GM18502 (cell line): ENCODE measurements around the gene PID1.
"Not testable (repeated sequence)": the region's sequence is repeated elsewhere in the genome, so short reads cannot be mapped to it uniquely, and the experiment has no call there.

Experiments used
- ATAC-seq: cut with Tn5 transposase; IDR thresholded peaks from one replicate; pipeline ENCODE4 v1.9.1; 2021; ENCODE audit warnings: mild to moderate bottlenecking; ENCODE audit not compliant: unreplicated experiment, poor library complexity

PID1 gene

GRCh38 chr2:229221641-229222040 is 49.4 kb downstream of the PID1 start:
- ATAC-seq: no peak

GRCh38 chr2:229220254-229220653 is 50.8 kb downstream of the PID1 start:
- ATAC-seq: no peak

DNA sequence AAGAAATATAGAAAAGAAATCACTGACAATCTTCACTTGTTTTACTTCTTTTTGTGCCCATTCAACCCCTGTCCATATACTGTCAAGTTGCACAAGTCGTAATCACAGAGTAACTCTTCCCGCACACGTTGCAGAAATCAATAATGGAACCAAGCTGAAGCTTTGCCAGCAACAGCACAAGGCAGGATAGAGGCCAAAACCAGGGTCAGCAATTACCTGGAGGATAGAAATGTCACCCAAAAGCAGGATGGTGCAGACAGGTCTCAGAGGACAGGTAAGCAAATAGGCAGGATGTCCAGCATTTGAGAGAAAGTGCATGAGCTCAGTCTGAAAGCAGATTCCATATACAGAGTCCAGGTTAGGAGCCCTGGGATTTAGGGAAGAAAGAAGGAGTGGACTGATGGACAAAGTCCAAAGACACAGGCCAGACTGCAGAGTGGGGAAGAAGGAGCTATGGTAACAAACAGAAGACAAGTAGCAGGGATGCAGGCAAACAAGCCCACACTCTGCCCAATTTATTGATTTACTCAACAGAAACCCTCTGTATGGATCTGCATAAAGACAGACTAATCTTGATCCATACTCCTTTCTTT is 52.7 kb downstream of the PID1 start:
- ATAC-seq: no peak

DNA sequence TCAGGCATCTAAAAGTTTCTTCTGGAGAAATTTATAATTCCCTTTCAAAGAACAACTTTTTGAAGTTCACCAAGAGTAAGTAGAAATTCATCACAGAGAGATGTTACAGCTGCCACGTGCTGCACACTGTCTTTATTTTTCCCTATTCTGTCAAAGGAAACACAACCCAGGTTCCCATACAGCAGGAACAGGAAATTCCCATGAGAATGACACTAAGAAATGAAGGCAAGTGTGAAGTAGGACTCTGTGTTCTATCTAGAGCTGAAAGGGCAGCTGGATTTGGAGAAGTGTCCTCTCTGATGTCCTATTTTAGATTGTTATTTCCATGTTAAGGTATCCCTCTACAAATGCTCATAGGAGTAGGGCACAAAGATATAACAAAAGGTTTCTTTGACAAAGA is 58.8 kb downstream of the PID1 start:
- ATAC-seq: no peak

- ATAC-seq: no peak
Measured at GRCh38 chr2:229210641-229211040, 60.4 kb downstream of the PID1 start.

DNA sequence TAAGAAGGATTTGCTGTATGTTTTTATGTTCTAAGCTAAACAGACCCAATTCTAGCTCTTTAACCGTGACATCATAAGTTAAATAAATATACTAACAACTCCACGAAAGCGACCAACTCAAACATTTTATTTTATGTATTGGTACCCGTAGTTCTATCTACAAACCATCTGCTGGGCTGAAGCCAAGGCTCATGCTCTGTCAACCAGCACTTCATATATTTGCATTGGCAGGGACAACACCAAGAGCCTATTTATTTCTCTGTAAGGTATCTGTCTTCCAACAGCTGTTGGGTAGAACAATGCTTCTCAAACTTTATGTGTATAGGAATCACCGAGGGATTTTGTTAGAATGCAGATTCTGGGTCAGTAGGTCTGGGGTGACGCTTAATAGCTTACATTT is 64.5 kb downstream of the PID1 start:
- ATAC-seq: no peak

DNA sequence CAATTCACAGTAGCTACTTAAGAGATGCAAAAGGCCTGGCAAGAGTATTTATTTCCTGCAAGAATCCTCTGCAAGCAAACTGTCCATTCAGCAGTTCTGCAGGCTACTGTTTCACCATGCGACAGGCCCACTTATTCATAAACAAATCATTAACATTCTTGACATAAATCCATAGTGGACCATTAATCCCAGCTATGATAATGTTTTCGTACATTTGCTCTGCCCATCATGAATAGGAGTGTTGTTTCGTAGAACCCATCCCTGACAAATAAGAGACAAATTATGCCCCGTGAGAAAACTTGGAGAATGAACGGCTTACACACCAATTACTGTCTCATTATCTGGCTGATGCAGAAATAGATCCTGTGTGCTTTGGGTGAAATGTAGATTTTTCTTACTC is 65.4 kb downstream of the PID1 start:
- no peak for ATAC-seq

DNA sequence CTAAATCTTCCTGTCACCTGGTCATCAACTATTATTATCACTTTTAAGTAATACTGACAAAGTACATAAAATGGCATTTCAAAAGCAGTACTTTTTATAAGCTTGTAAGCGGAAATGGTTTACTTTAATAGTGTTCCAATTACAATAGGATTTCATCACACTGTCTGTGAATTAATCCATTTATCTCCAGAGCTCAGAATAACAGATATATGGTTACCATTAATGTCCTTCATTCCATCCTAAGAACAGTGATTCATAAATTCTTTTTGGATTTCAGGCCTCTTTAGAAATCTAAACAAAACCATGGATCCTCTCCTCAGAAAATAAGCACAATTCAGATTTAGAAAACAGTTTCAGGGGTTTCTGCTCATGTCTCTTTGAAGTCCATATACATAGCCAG is 68.4 kb downstream of the PID1 start:
- no peak for ATAC-seq

DNA sequence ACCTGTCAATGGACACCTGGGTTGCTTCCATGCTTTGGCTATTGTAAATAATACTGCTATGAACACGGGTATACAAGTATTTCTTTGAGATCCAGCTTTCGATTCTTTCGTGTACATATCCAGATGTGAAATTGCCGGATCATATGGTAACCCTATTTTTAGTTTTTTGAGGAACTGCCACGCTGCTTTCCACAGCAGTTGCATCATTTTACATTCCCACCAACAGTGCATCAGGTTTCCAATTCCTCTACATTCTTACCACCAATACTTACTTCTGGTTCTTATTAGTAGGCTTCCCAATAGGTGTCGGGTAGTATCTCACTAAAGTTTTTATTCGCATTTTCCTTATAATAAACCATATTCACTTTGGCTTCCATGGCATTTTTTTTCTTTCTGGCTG is 69.6 kb downstream of the PID1 start:
- ATAC-seq: no peak

DNA sequence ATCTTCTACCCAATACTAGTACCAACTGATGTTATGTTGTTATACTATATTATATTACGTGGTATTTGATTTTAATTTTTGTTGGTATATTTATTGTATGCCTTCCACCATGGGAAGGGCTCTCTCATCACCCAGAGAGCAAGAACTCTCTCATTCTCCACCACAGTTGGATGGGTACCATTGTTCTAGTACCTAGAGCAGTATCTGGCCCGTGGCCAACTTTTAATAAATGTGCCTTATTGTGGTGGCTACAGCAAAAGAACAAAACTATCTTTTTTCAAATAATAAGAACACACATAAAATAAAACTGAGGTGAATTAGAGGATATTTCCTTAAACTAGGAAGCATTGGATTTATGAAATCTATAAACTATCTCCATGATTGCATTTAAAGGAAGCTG is 71.8 kb downstream of the PID1 start:
- no peak for ATAC-seq

GRCh38 chr2:229196448-229196847 is 74.6 kb downstream of the PID1 start:
- ATAC-seq: no peak

DNA sequence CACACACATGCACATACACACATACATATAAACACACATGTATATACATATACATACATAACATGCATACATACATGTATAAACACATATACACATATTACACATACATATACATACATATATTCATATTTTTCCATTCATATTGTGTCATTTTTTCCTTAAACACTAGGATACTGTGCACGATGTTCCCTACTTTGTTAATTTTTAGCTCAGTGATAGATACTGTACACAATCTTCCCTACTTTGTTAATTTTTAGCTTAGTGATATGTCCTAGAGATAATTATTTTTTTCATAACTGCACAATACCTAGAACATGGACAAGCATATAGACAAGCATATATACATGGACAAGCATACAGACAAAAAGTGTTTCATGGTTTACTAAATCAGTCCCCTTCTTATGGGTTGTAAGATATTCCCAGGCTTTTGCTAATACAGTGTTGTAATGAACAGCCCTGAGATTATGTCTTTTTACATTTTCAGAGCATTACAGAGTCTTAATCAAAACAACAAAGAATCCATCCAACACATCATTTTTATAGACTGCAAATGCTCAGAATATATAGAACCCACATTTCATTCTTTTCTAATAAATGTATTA is 75.6 kb downstream of the PID1 start:
- no peak for ATAC-seq

DNA sequence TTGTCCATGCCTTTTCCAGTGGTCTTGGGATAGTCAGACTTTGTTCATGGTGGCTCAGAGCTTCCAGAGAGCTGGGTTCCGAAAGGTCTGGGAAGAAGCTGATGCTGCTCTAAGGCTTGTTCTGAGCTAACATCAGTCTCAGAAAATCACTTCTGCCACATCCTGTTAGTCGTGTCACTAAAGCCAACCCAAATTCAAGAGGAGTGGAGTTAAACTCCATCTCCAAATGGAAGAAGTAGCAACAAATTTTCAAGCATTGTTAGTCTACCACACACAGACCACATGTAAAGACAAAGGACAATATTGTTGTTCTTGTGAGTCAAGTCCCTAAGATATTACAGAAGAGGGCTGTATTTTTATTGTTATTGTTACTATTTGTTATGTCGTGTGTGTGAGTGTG is 77.8 kb downstream of the PID1 start:
- no peak for ATAC-seq

DNA sequence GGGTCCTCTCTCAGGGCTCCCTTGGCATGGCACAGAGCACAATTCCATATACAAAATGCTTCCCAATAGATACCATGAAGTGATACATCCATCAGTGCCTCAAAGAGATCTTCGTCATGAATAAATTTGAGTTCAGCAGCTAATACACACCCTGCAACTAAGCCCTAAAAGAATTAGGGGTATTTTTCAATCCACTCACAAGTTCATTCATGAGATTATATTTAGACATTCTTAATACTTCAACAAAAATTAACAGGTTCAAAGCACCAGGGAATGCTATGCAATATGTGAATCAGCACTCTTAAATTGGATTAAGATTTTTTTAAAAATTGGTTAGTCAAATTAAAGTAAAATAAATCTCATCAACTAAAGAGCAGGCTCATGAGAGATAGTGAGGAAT is 79.7 kb downstream of the PID1 start:
- ATAC-seq: no peak

- not testable (repeated sequence) for ATAC-seq
Measured at GRCh38 chr2:229187123-229187522, 84.0 kb downstream of the PID1 start.

DNA sequence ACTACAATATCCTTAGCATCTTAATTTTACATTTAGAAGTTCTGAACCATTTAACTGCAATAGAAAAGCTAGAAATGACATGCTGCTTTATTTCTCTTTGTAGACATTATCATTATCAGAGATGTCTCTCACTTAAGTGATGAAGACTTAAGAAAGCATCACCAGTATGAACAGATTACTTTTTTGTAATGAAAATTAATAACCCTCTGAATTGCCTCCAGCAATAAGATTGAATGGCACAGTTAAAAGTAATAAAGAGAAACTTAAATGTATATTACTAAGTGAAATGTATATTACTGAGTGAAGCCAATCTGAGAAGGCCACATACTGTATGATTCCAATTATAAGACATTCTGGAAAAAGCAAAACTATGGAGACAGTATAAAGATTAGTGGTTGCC is 89.4 kb downstream of the PID1 start:
- ATAC-seq: no peak

GRCh38 chr2:229180658-229181057 is 90.4 kb downstream of the PID1 start:
- ATAC-seq: no peak

DNA sequence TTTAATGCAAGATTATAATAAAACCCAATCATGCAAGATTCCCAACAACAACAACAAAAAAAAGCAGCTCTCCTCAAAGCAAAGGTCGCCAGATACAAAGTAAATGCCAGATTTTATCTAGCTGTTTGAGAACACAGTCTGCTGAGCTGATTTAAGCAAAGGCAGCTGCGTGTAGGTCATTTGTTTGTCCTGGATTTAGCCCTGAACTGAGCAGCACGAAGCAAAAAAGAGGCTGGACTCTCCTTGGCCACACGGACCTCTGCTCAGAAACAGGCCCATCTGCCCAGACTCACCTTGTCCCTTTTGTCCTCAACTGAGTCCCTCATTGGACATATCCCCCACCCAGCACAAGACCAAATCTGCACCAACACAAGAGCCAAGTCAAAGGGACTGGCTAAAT is 91.5 kb downstream of the PID1 start:
- no peak for ATAC-seq

DNA sequence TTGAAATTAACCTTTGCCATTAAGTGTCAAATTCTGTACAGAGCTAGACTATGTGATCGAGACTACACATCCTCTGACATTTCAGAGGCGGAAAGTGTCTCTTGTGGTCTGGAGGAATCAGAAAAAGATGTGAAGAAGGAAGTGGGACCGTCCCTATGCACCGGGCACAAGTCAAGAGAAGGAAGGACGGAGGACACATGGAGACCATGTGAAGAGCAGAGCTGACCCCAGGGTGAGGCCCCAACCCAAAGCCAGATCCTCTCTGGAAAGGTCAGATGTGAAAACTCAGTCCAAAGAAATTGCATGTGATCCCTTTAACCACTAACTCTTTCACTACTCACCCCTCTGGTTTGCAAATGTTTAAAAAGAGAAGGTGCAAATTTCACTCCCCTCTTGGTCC is 92.4 kb downstream of the PID1 start:
- ATAC-seq: no peak

GRCh38 chr2:229178117-229178516 is 93.0 kb downstream of the PID1 start:
- ATAC-seq: no peak

GRCh38 chr2:229176136-229176535 is 95.0 kb downstream of the PID1 start:
- no peak for ATAC-seq

GRCh38 chr2:229175497-229175863 is 95.6 kb downstream of the PID1 start:
- no peak for ATAC-seq
